IMR-90 (cell line): ENCODE measurements around the gene TENM3.

ENCODE experiments used
- CEBPB ChIP-seq: IDR thresholded peaks from 2 replicates; pipeline ENCODE4 v1.6.1; 2012; ENCODE audit warnings: low read depth, low read length, improper control_type of control experiment
- MAFK ChIP-seq: IDR thresholded peaks from 2 replicates; pipeline ENCODE4 v1.6.1; 2012; ENCODE audit warnings: low read depth, low read length, improper control_type of control experiment
- MAZ ChIP-seq: IDR thresholded peaks from 2 replicates; pipeline ENCODE4 v1.6.1; 2012; ENCODE audit warnings: low read depth, mild to moderate bottlenecking, low read length, improper control_type of control experiment, moderate library complexity, borderline replicate concordance
- MXI1 ChIP-seq: IDR thresholded peaks from 2 replicates; pipeline ENCODE4 v1.6.1; 2012; ENCODE audit warnings: low read depth, mild to moderate bottlenecking, low read length, moderate library complexity, borderline replicate concordance
- POLR2A ChIP-seq: IDR thresholded peaks from 2 replicates; pipeline ENCODE4 v1.6.1; 2012; ENCODE audit warnings: mild to moderate bottlenecking, low read depth, low read length
- RAD21 ChIP-seq: IDR thresholded peaks from 2 replicates; pipeline ENCODE4 v1.6.1; 2012; ENCODE audit warnings: low read length, improper control_type of control experiment
- RCOR1 ChIP-seq: IDR thresholded peaks from 2 replicates; pipeline ENCODE4 v1.6.1; 2012; ENCODE audit warnings: mild to moderate bottlenecking, low read length, improper control_type of control experiment; ENCODE audit not compliant: insufficient replicate concordance
- SMC3 ChIP-seq: fragments of 150-350 bp; IDR thresholded peaks from 2 replicates; pipeline ENCODE4 v1.6.1; 2016; ENCODE audit warnings: low read depth, mild to moderate bottlenecking, antibody characterized with exemption, low read length, moderate library complexity
- TF ChIP-seq, protein P1 (sequence below): conservative IDR thresholded peaks from 2 replicates; pipeline ENCODE4 v1.5.1; 2012; ENCODE audit warnings: mild to moderate bottlenecking, low read depth, low read length, improper control_type of control experiment
- TF ChIP-seq, protein P2 (sequence below): fragments of 150-350 bp; IDR thresholded peaks from 2 replicates; pipeline ENCODE4 v1.6.1; 2017; ENCODE audit warnings: mild to moderate bottlenecking, antibody characterized with exemption, low read length, low read depth
- TF ChIP-seq, protein P3 (sequence below): fragments of 150-350 bp; IDR thresholded peaks from 2 replicates; pipeline ENCODE4 v1.6.1; 2016; ENCODE audit warnings: low read depth, mild to moderate bottlenecking, low read length, moderate library complexity, borderline replicate concordance

DNA sequence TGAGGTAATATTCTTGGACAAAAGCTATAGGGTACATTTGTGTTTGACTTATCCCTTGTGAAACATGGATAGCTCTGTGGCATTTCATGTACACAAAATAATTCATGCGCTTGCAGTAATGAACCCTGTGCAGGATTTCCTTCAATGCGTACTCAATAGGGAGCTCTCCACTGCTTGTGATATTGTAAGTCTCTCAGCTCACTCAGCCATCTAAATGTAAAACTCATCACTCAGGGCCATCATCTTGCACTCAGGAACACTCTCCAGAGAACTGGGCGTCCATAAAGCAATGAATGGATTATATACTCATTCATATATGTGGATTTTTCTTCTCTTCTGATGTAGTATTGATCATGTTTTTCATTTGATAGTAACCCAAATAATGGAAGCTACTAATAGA, 385.9 kb downstream of the TENM3 start:
- TF ChIP-seq POLR2A (no peak), RAD21 (no peak), CEBPB (no peak), SMC3 (no peak), MAZ (no peak), RCOR1 (no peak), MXI1 (no peak), MAFK (no peak)
- TF ChIP-seq, protein P1, sequence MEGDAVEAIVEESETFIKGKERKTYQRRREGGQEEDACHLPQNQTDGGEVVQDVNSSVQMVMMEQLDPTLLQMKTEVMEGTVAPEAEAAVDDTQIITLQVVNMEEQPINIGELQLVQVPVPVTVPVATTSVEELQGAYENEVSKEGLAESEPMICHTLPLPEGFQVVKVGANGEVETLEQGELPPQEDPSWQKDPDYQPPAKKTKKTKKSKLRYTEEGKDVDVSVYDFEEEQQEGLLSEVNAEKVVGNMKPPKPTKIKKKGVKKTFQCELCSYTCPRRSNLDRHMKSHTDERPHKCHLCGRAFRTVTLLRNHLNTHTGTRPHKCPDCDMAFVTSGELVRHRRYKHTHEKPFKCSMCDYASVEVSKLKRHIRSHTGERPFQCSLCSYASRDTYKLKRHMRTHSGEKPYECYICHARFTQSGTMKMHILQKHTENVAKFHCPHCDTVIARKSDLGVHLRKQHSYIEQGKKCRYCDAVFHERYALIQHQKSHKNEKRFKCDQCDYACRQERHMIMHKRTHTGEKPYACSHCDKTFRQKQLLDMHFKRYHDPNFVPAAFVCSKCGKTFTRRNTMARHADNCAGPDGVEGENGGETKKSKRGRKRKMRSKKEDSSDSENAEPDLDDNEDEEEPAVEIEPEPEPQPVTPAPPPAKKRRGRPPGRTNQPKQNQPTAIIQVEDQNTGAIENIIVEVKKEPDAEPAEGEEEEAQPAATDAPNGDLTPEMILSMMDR, result no peak
- TF ChIP-seq, protein P2, sequence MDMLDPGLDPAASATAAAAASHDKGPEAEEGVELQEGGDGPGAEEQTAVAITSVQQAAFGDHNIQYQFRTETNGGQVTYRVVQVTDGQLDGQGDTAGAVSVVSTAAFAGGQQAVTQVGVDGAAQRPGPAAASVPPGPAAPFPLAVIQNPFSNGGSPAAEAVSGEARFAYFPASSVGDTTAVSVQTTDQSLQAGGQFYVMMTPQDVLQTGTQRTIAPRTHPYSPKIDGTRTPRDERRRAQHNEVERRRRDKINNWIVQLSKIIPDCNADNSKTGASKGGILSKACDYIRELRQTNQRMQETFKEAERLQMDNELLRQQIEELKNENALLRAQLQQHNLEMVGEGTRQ, result no peak
- TF ChIP-seq, protein P3, sequence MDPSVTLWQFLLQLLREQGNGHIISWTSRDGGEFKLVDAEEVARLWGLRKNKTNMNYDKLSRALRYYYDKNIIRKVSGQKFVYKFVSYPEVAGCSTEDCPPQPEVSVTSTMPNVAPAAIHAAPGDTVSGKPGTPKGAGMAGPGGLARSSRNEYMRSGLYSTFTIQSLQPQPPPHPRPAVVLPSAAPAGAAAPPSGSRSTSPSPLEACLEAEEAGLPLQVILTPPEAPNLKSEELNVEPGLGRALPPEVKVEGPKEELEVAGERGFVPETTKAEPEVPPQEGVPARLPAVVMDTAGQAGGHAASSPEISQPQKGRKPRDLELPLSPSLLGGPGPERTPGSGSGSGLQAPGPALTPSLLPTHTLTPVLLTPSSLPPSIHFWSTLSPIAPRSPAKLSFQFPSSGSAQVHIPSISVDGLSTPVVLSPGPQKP, result no peak
